GM18907 (cell line): ENCODE measurements around the gene EIF1.
"Not testable (repeated sequence)": the region's sequence is repeated elsewhere in the genome, so short reads cannot be mapped to it uniquely, and the experiment has no call there.

Experiments
- ATAC-seq: cut with Tn5 transposase; IDR thresholded peaks from one replicate; pipeline ENCODE4 v1.9.1; 2021; ENCODE audit warnings: mild to moderate bottlenecking, moderate library complexity; ENCODE audit not compliant: unreplicated experiment

EIF1 gene

GRCh38 chr17:41655611-41656111 is 33.0 kb upstream of the EIF1 start:
- no peak for ATAC-seq

- no peak for ATAC-seq
These were observed 32.2 kb upstream of the EIF1 start for GRCh38 chr17:41656249-41657023.

GRCh38 chr17:41657176-41657754 is 31.4 kb upstream of the EIF1 start:
- ATAC-seq: no peak

- no peak for ATAC-seq
These were observed 30.7 kb upstream of the EIF1 start for GRCh38 chr17:41657936-41658335.

DNA sequence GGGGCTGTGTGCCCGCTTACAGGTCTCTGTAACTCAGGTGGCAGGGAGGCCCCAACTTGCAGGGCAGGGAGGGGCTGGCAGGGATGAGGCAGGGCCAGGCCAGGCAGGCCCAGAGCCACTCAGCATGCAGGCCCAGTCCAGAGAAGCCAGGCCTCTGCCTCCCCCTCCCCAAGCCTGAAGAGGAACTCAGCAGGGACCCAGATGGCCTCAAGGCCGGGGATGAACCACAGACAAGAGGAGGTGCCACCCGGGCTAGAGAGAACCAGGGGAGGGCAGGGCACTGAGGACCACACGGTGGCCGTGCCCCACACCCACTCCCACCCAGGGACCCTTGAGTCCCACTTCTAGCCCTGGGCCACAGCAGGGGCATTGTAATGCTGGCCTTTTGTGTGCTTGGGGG is 29.8 kb upstream of the EIF1 start:
- ATAC-seq: no peak

- ATAC-seq: no peak
These were observed 29.1 kb upstream of the EIF1 start for GRCh38 chr17:41659427-41660212.

DNA sequence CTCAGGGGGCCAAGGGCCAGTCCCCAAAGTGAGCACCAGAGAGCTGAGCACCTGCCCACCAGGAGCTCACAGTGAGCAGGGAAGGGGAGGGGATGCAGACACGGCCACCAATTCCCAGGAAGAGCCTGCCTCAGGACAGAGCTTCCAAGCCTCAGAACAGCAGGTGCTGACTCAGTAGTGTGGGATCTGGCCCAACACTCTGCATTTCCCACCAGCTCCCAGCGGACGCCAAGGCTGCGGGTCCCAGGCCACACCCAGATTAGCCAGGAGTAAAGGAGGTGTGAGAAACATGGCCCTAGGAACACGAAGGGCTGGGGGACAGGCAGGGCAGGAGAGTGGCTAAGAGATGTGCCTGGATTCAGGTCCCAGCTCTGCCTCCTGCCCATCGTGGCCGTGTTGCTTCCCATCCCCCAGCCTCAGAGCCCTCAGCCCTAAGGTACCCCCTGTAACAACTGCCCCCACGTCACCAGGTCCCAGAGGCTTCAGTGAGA is 28.4 kb upstream of the EIF1 start:
- ATAC-seq: no peak

- ATAC-seq: no peak
These were observed 25.1 kb upstream of the EIF1 start for GRCh38 chr17:41663451-41664171.

- no peak for ATAC-seq
These were observed 24.6 kb upstream of the EIF1 start for GRCh38 chr17:41664172-41664457.

GRCh38 chr17:41664587-41665565 is 23.8 kb upstream of the EIF1 start:
- ATAC-seq: no peak

DNA sequence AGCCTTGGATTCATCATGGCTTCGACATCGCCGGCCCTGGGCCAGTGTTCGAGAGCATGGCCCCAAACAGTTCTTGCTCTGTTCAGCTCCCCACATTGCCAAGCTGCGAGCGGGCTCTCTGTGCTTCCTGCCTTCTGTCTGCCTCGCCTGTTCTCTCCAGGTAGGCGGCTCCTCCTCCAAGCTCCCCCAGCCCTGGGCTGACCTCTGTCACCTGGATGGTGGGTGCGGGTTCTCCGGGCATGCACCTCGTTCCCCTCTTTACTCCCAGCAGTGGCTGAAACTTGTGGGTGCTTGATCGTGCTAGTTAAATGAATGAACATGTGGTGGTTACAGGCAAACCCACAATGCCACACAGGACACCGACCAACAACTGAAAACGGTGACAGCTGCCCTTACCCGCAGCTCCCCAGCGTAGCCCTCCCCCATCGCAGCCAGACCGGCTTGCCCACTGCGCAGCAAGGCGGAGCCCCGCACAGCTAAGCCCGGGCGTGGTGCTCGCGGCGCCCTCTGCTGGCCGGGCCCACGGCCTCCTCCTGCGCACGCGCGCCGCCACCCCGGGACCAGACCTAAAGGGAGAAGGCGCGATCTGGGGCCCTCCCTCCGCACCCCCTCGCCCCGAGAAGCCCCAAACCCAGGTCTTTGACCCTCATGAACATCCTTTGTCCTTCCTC is 23.0 kb upstream of the EIF1 start:
- peak; percentile 65 for ATAC-seq

GRCh38 chr17:41666237-41666641 is 22.4 kb upstream of the EIF1 start:
- ATAC-seq: peak; percentile 42

GRCh38 chr17:41666708-41667279 is 21.9 kb upstream of the EIF1 start:
- ATAC-seq: peak; percentile 40

GRCh38 chr17:41667280-41668041 is 21.2 kb upstream of the EIF1 start:
- no peak for ATAC-seq

DNA sequence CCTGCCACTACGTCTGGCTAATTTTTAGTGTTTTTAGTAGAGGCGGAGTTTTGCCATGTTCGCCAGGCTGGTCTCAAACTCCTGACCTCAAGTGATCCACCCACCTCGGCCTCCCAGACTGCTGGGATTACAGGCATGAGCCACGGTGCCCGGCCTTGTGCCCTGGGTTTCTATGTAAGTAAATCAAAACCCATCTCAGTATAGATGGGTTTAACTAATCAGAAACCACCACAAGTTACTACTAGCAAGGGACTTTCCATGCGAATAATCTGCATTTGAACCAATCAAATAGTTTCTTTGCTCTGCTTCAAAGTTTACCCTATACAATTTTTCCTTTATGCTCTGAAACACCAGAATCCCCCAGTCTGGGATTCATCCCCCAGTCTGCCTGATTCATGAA is 16.5 kb upstream of the EIF1 start:
- no peak for ATAC-seq

GRCh38 chr17:41675157-41676057 is 13.3 kb upstream of the EIF1 start:
- ATAC-seq: not testable (repeated sequence)

- peak; percentile 6 for ATAC-seq
These were observed 12.6 kb upstream of the EIF1 start for GRCh38 chr17:41676058-41676419.
